PC-3 (cell line): ENCODE measurements around the gene RAPGEF3. TPM values are rescaled to one million over a fixed set of nuclear protein-coding genes. Genes with fewer than 3 reads are reported as not detected.
A peak's percentile ranks its signal among the peaks of the same experiment; 100 is the strongest.

ENCODE experiments used
- ATAC-seq: fragments of 200-7000 bp; cut with Tn5 transposase; 2 replicates; pipeline ENCODE4 v1.9.1; 2020; ENCODE audit warnings: mild to moderate bottlenecking, moderate library complexity
- BruUV-seq: library from RNA; stranded (reverse); fragments of 400-500 nt; replicated peaks from 2 replicates; lab custom pipeline; 2021; lab: Mats Ljungman, UMichigan
- CTCF ChIA-PET: fragments of 300-600 bp; sonication (Branson Sonifier 250); formaldehyde crosslinking; loops from one replicate; lab custom pipeline; 2022; ENCODE audit warnings: antibody characterized with exemption; lab: Charles Lee
- POLR2A ChIA-PET: fragments of 300-600 bp; sonication (Branson Sonifier 250); formaldehyde crosslinking; loops from one replicate; lab custom pipeline; 2022; ENCODE audit warnings: antibody characterized with exemption; ENCODE audit not compliant: unreplicated experiment; lab: Charles Lee
- DNase-seq: peaks from one replicate; pipeline ENCODE4 v3.0.0-alpha.2; 2015
- H2AFZ ChIP-seq: fragments of 300-600 bp; sonication (generic); 2 replicates; pipeline ENCODE4 v1.6.0; 2016; ENCODE audit warnings: antibody characterized with exemption, low read length
- H3F3A ChIP-seq: fragments of 300-600 bp; sonication (generic); one replicate; pipeline ENCODE4 v1.6.0; 2017; ENCODE audit warnings: antibody characterized with exemption, low read length, control low read depth, mild to moderate bottlenecking; ENCODE audit not compliant: unreplicated experiment
- H3K27ac ChIP-seq: fragments of 300-600 bp; sonication (generic); 2 replicates; pipeline ENCODE4 v1.5.1; 2016; ENCODE audit warnings: mild to moderate bottlenecking, low read length
- H3K27me3 ChIP-seq: fragments of 300-600 bp; sonication (generic); 2 replicates; pipeline ENCODE4 v1.6.1; 2016; ENCODE audit warnings: low read length, mixed read lengths
- H3K36me3 ChIP-seq: fragments of 300-600 bp; sonication (generic); 2 replicates; pipeline ENCODE4 v1.6.1; 2016; ENCODE audit warnings: low read depth, mixed run types, low read length, mixed read lengths
- H3K4me1 ChIP-seq: fragments of 300-600 bp; sonication (generic); 2 replicates; pipeline ENCODE4 v1.5.1; 2016; ENCODE audit warnings: low read length; ENCODE audit not compliant: insufficient read depth
- H3K4me2 ChIP-seq: fragments of 300-600 bp; sonication (generic); 2 replicates; pipeline ENCODE4 v1.6.0; 2016; ENCODE audit warnings: low read length
- H3K4me3 ChIP-seq: fragments of 300-600 bp; sonication (generic); 2 replicates; pipeline ENCODE4 v1.5.1; 2016; ENCODE audit warnings: mild to moderate bottlenecking, low read length, mixed read lengths
- H3K79me2 ChIP-seq: fragments of 300-600 bp; sonication (generic); 2 replicates; pipeline ENCODE4 v1.6.1; 2017; ENCODE audit warnings: low read length, mixed read lengths
- H3K9ac ChIP-seq: fragments of 300-600 bp; sonication (generic); 2 replicates; pipeline ENCODE4 v1.6.0; 2016; ENCODE audit warnings: mild to moderate bottlenecking, low read length
- H3K9me2 ChIP-seq: fragments of 300-600 bp; sonication (generic); replicated peaks from 2 replicates; pipeline ENCODE4 v1.6.1; 2016; ENCODE audit warnings: mixed run types, low read length, mixed read lengths
- H3K9me3 ChIP-seq: fragments of 300-600 bp; sonication (generic); 2 replicates; pipeline ENCODE4 v1.6.1; 2016; ENCODE audit warnings: low read length, mixed read lengths
- H4K20me1 ChIP-seq: fragments of 300-600 bp; sonication (generic); 2 replicates; pipeline ENCODE4 v1.6.1; 2016; ENCODE audit warnings: low read length, mixed read lengths
- EZH2 ChIP-seq: fragments of 300-600 bp; sonication (generic); IDR thresholded peaks from one replicate; pipeline ENCODE4 v1.6.1; 2017; ENCODE audit warnings: antibody characterized with exemption, mild to moderate bottlenecking, low read length; ENCODE audit not compliant: unreplicated experiment
- EZH2phosphoT487 ChIP-seq: fragments of 300-600 bp; sonication (generic); IDR thresholded peaks from 2 replicates; pipeline ENCODE4 v1.6.1; 2018; ENCODE audit warnings: mild to moderate bottlenecking, antibody characterized with exemption, low read length, borderline replicate concordance
- intact Hi-C: fragments of 100-400 bp; cut with micrococcal nuclease; formaldehyde crosslinking; loops from 2 replicates; pipeline ENCODE4 v1.9.0; 2023
- total RNA-seq: library from RNA; depleted of rRNA; stranded (reverse); fragments of >200 nt; gene quantifications from 2 replicates; pipeline ENCODE4 v1.2.3, GENCODE V29; 2014
- TF ChIP-seq, protein P1 (sequence below): fragments of 300-600 bp; sonication (generic); conservative IDR thresholded peaks from 2 replicates; pipeline ENCODE4 v1.5.1; 2017; ENCODE audit warnings: antibody characterized with exemption, low read depth, mild to moderate bottlenecking, low read length

RAPGEF3 gene
- total RNA-seq, 1 experiment from 2014 or later = 6.7 TPM

DNA sequence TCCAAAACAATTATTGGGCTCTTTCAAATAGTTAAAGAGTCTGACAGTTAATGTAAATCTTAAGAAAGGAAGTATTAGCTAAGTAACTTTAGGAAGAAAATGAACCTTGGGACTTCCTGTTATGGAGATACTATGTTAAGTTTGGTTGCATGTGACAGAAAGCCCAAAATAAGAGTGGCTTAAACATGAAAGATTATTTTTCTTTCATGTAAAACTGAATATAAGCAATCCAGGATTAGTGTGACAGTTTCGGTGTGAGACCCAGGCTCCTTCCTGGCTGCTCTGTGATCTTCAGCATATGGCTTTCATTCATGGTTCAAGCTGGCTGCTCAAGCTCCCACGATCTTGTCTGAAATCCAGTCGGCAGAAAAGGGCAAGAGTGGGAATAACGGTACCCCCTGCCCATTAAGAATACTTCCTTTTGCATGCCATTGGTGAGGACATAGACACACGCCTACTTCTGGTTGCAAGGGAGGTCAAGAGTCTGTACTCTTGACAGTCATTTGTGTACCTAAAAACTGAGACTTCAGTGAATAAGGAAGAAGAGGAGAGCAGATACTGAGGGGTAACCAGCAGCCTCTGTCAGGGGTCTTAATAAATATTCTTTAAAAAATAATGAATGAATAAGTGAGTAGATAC is 50.7 kb downstream of the RAPGEF3 start:
- Histone ChIP-seq H3K27me3 (no peaks in the 10 kb centered on the region), H3K36me3 (no peaks in the 10 kb centered on the region), H3K79me2 (peaks cover 41% of the 10 kb centered on the region), H3K4me2 (0 out of 2 replicates have a peak overlapping the region, but pooled peaks have one; percentile 90), H3K9ac (no peak overlapping the region), H4K20me1 (no peaks in the 10 kb centered on the region), H3K9me3 (no peaks in the 10 kb centered on the region), H3K4me3 (no peak overlapping the region), H3F3A (no peaks in the 10 kb centered on the region), H2AFZ (no peak overlapping the region), H3K9me2 (no peaks in the 10 kb centered on the region), H3K4me1 (peaks cover 17% of the 10 kb centered on the region), H3K27ac (no peak overlapping the region)
- POLR2A ChIA-PET = no interaction called here
- BruUV-seq = no TSS peak
- CTCF ChIA-PET = interaction anchor here (1.0 kb wide), 1 partner anchor 131 kb away, joined by 4 read pairs; no protein-coding TSS in a partner anchor
- TF ChIP-seq EZH2 (no peak), EZH2phosphoT487 (no peak)
- TF ChIP-seq, protein P1, sequence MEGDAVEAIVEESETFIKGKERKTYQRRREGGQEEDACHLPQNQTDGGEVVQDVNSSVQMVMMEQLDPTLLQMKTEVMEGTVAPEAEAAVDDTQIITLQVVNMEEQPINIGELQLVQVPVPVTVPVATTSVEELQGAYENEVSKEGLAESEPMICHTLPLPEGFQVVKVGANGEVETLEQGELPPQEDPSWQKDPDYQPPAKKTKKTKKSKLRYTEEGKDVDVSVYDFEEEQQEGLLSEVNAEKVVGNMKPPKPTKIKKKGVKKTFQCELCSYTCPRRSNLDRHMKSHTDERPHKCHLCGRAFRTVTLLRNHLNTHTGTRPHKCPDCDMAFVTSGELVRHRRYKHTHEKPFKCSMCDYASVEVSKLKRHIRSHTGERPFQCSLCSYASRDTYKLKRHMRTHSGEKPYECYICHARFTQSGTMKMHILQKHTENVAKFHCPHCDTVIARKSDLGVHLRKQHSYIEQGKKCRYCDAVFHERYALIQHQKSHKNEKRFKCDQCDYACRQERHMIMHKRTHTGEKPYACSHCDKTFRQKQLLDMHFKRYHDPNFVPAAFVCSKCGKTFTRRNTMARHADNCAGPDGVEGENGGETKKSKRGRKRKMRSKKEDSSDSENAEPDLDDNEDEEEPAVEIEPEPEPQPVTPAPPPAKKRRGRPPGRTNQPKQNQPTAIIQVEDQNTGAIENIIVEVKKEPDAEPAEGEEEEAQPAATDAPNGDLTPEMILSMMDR = no peak
- ATAC-seq = no peak
- intact Hi-C loops = no loop called here
- DNase-seq = no peak

DNA sequence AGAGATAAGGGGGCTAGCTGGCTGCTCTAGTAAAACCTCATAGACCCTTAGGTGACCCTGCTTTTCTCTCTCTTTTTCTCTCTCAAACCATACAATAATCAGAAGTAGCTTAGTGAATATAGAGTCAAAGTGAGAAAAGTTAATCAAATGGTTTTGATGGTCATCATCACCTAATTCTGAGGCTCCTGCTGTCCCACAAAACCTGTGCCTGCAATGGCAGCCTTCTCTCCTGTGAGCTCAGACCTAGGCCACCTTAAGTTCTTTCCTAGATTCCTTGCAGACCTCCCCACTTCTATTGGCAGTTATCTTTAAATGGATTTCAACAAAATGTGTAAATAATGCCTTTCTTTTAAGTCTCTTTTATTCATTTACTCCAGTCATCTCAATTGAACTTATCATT is 51.3 kb downstream of the RAPGEF3 start:
- H3K36me3 ChIP-seq = no peaks in the 10 kb centered on the region
- DNase-seq (no peak), ATAC-seq (no peak)
- CTCF ChIA-PET = interaction anchor here (1.0 kb wide), 1 partner anchor 131 kb away, joined by 4 read pairs; no protein-coding TSS in a partner anchor
- H3K4me1 ChIP-seq = peaks cover 17% of the 10 kb centered on the region
- no peaks in the 10 kb centered on the region for H3K27me3 ChIP-seq
- no peak overlapping the region for H2AFZ ChIP-seq
- POLR2A ChIA-PET = no interaction called here
- no TSS peak for BruUV-seq
- H3K4me3 ChIP-seq = 0 out of 2 replicates have a peak overlapping the region, but pooled peaks have one; percentile 74
- no peaks in the 10 kb centered on the region for H3F3A ChIP-seq
- TF ChIP-seq, protein P1 = no peak
- no peak for TF ChIP-seq EZH2phosphoT487
- no peak for TF ChIP-seq EZH2
- no peak overlapping the region; the same call in 1 of the 2 replicates for H3K9ac ChIP-seq
- H3K27ac ChIP-seq = no peak overlapping the region
- H4K20me1 ChIP-seq = no peaks in the 10 kb centered on the region
- peaks cover 47% of the 10 kb centered on the region for H3K79me2 ChIP-seq
- intact Hi-C loops = no loop called here
- no peaks in the 10 kb centered on the region for H3K9me2 ChIP-seq
- no peaks in the 10 kb centered on the region for H3K9me3 ChIP-seq
- H3K4me2 ChIP-seq = peak overlapping the region; percentile 90; the same call in 1 of the 2 replicates
